HG03175 (cell line): ENCODE measurements around the gene REN.

Experiments used
- ATAC-seq: cut with Tn5 transposase; IDR thresholded peaks from one replicate; pipeline ENCODE4 v1.9.1; 2021; ENCODE audit warnings: mild to moderate bottlenecking, moderate library complexity; ENCODE audit not compliant: unreplicated experiment

Gene REN

DNA sequence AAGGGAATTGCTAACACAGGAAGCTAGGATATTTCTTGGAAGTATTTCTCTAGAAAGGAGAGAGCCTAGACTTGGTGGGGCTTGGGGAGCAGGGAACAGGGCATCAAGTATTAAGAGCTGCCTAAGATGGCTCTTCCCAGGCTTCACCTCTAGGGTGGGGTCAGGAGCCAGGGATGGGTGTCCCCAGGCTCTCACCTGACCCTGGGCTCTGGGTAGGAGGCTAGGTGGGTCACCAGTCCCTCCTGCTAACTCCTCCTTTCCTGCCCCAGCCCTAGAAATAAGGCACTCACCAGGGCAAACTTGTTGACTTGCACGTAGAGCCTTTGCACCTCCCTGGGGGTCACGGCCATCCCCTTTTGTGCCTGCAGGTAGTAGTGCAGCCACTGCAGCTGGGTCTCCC lies 29.3 kb downstream of the REN start:
- ATAC-seq = no peak

- no peak for ATAC-seq
Measured at GRCh38 chr1:204134103-204134502, 32.0 kb downstream of the REN start.

GRCh38 chr1:204132718-204133117 lies 33.4 kb downstream of the REN start:
- ATAC-seq = no peak

DNA sequence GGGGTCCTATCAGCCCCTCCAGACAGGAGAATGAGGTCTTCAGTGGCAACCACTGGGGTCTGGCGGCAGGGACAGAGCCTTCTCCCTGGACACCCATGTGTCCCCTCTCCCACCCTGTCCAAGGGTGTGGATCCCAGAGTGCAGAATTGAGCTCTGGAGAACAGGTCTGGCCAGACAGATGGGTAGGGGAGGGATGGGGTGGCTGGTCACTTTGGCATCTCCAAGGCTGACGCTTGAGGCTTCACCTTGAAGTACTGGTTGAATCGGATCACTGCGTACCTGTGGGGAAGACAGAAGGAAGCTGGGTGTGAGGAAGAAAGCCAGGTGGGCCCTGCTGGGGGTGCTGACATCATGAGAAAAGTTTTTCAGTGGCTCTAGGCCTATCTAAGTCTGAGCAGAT lies 34.2 kb downstream of the REN start:
- ATAC-seq = no peak

GRCh38 chr1:204130981-204131892 lies 34.9 kb downstream of the REN start:
- ATAC-seq = no peak

- no peak for ATAC-seq
Measured at GRCh38 chr1:204130178-204130577, 36.0 kb downstream of the REN start.

DNA sequence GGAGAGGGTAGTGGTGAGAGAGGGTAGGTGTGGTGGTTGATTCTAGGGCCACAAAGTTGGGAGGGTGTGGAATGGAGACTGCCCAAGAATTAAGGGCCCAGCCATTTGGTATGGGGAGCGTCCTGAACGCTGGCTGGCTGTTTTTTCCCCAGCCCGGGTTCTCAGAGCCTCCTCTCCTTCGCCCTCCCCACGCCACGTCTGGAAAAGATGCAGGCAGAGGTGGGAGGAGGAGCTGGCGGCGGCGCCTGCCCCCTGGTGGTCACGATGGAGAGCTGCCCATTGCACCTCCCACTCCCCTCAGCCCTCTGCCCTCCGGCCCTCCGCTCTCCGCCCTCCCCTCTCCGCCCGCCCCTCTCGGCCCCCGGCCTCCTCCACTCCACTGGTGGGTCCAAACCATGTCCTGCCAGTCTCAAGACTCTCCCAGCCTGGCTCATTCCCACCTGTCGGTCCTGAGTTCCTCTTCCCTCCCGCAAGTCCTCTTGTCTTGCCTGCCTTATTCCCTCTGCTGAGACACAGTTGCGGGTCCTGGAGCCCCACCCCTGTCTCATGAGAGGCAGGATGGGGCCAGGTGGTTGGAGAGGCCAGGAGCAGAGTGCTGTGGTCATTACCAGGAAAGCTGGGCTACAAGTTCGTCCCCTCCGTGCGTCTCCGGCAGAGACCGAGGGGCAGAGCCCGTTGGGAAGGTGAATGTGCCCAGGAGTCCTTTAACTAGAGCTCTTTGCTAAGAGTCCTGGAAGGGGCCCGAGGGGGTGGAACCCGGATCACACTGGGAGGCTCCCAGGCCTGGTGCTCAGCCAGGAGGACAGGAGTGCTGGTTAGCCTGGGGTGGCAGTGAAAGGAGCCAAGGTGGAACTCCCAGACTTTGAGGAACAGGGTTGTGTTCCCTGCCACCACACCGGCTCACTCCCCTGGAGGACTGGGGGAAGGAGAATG lies 36.9 kb downstream of the REN start:
- ATAC-seq = peak; percentile 58

DNA sequence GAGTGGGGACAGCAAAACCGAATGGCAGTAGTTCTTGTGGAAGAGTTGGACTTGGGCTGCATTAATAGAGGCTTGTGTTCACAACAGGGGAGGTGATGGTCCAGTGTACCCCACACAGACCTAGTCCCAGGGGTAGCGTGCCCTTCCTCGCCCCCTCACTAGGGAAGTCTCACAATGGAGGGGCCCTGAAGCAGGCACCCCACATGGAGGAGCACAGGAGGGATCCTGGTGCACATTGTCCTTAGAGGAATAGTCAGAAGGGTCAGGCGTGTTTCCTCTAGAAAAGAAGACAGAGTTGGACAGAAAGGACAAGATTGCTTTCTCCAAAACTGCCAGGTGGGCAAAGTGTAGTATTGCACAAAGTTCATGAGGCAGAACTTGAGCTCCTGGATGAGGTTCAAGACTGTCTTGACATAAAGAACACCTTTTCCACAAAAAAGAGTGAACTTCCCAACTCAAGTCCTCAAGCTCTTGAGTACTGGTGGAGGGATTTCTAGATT lies 37.6 kb downstream of the REN start:
- ATAC-seq = no peak

GRCh38 chr1:204127597-204128242 lies 38.4 kb downstream of the REN start:
- no peak for ATAC-seq

DNA sequence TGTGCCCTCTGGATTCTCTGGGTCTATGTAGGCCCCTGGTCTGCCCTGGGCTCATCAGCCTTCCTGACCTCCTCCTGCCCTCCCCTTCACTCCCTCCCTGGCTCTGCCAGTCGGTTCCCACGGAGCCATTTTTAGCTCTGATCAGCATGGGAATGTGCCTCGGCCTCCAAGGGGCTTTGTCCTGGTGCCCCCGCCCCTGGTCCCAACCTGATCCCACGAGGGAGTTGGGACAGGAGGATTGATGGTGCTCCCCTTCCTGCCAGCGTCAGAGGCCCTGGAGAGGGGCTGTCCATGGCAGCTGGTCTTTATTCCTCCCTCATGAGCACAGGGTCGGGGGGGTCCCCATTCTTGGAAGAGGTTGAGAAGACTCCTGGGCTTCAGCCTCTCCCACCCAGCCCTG lies 39.2 kb downstream of the REN start:
- ATAC-seq = no peak

GRCh38 chr1:204126386-204126785 lies 39.8 kb downstream of the REN start:
- no peak for ATAC-seq

GRCh38 chr1:204125759-204126351 lies 40.3 kb downstream of the REN start:
- no peak for ATAC-seq

- no peak for ATAC-seq
Measured at GRCh38 chr1:204124639-204125038, 41.5 kb downstream of the REN start.

GRCh38 chr1:204123376-204123775 lies 42.8 kb downstream of the REN start:
- ATAC-seq = no peak

- no peak for ATAC-seq
Measured at GRCh38 chr1:204121840-204122555, 44.1 kb downstream of the REN start.

DNA sequence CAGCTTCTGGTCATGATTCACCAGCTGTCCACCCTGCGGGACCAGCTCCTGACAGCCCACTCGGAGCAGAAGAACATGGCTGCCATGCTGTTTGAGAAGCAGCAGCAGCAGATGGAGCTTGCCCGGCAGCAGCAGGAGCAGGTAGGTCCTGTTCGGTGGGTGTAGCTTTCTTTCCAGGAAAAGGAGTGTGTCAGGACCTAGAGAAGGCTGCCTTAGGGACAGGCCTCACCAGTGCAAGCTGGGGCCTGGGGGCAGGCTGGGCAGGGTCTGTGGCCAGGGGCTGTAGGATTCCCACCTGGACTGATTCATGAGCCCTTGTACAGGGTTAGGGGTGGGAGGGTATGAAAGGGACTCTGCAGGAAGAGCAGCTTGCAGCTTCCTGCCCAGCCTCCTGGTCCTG lies 49.6 kb downstream of the REN start:
- ATAC-seq = no peak

DNA sequence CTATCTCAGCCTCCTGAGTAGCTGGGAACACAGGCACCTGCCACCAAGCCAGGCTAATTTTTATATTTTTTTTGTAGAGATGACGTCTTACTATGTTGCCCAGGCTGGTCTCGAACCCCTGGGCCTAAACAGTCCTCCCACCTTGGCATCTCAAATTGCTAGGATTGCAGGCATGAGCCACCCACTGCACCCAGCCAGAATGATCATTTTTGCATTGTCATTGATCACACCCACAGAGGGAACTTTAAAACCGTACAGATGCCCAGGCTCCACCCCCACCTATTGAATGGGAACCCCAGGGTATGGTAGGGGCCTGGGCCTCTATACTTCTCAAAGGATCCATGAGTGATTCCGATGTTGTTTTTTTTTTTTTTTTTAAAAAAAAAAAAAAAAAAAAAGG lies 51.0 kb downstream of the REN start:
- ATAC-seq = no peak

DNA sequence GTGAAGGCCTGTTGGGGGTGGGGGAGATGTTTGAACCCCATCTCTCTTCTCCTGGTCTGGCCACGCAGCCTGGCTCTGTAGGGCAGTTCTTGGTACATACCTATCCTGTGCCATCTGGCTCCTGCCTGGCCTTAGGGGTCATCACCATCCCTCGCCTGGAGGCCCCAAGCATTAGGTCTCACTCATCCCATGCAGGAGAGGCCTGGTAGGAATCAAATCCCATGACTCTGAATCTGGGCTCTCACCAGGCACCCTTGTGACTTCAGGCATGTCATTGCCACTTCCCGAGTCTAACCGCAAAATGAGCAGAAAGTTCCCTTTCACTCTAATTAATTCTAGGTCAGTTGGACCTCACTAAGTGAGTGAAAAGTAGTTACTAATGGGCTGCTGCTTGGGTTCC lies 51.5 kb downstream of the REN start:
- ATAC-seq = no peak

DNA sequence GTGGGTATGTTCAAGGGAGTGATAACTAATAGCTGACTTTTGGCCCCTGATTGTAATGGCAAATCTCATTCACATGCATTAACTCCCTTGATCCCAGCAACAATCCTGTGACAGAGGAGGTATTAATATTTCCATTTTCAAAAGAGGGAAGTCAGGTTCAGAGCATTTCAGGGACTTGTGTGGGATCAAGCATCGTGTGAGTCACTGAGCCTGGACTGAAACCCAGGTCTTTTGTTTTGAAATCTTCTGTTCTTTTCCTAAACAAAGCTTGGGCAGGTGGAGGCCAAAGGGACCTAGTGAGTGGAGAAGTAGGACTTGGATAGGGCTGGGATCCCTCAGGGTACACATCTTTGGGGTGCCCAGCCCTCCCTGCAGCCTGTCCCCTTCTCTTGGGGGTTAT lies 52.2 kb downstream of the REN start:
- ATAC-seq = no peak
